GM12891 (cell line): Measurements from ENCODE around the gene DEDD2.

Source experiments
- POLR2A ChIP-seq: IDR thresholded peaks from 2 replicates; pipeline ENCODE4 v1.6.1; 2011; ENCODE audit warnings: low read depth, low read length, control low read depth
- POLR2AphosphoS5 ChIP-seq: IDR thresholded peaks from 2 replicates; pipeline ENCODE4 v1.6.1; 2011; ENCODE audit warnings: low read depth, low read length, control low read depth
- TAF1 ChIP-seq: IDR thresholded peaks from 2 replicates; pipeline ENCODE4 v1.6.1; 2011; ENCODE audit warnings: low read depth, low read length, control low read depth

GRCh38 chr19:42177686-42178019 lies 39.8 kb downstream of the DEDD2 start:
- no peak for TF ChIP-seq POLR2A
- no peak for TF ChIP-seq POLR2AphosphoS5
- no peak for TF ChIP-seq TAF1
